HCT116 (cell line): ENCODE data around the gene CDK14. TPM values are rescaled to one million over a fixed set of nuclear protein-coding genes. Genes with fewer than 3 reads are reported as not detected.

Source experiments
- ATAC-seq: fragments of 200-7000 bp; cut with Tn5 transposase; 2 replicates; pipeline ENCODE4 v1.9.1; 2020; ENCODE audit warnings: mild to moderate bottlenecking, moderate library complexity
- BruUV-seq: library from RNA; stranded (reverse); fragments of 400-500 nt; replicated peaks from 2 replicates; lab custom pipeline; 2021; lab: Mats Ljungman, UMichigan
- CTCF ChIA-PET: fragments of 300-600 bp; sonication (Branson Sonifier 250); formaldehyde crosslinking; loops from one replicate; lab custom pipeline; 2021; ENCODE audit warnings: antibody characterized with exemption; lab: Charles Lee
- POLR2A ChIA-PET: fragments of 300-600, 350-600 bp; sonication (Branson Sonifier 250); formaldehyde crosslinking; loops from one replicate; lab custom pipeline; 2021; ENCODE audit warnings: antibody characterized with exemption; lab: Charles Lee
- RAD21 ChIA-PET, 2 experiments: fragments of 300-600 bp; sonication (Branson Sonifier 250); formaldehyde crosslinking; loops; one replicate each; lab custom pipeline; 2023; ENCODE audit warnings: low total read pairs in 2 of 2; ENCODE audit not compliant: uncharacterized antibody in 2 of 2, unreplicated experiment in 2 of 2, low non-redundant PET in 1 of 2; lab: Charles Lee
- DNase-seq: peaks from one replicate; pipeline ENCODE4 v3.0.0-alpha.2; 2010; ENCODE audit warnings: low read depth, low spot score
- H2AFZ ChIP-seq: fragments of 200-600 bp; shearing (Covaris generic), sonication (generic); 2 replicates; pipeline ENCODE4 v1.6.1; 2017; ENCODE audit warnings: low read depth, mixed run types, mixed read lengths, antibody characterized with exemption, low read length; ENCODE audit not compliant: poor library complexity, severe bottlenecking
- H3K27ac ChIP-seq: 2 replicates; pipeline ENCODE4 v1.5.1; 2012; ENCODE audit warnings: low read depth, low read length
- H3K27me3 ChIP-seq: fragments of 200-600 bp; sonication (generic); 2 replicates; pipeline ENCODE4 v1.6.1; 2016; ENCODE audit warnings: mixed run types, low read length, mixed read lengths; ENCODE audit not compliant: insufficient read depth
- H3K36me3 ChIP-seq, 2 experiments: fragments of 200-500 bp in 1 of 2; fragments of 200-600 bp in 1 of 2; sonication (Bioruptor generic) in 1 of 2; sonication (generic) in 1 of 2; 2 replicates each; pipeline versions ENCODE4 v1.5.1 to v1.6.1; 2014 to 2016; ENCODE audit warnings: low read length in 2 of 2, inconsistent platforms in 1 of 2, mixed read lengths in 1 of 2, mixed run types in 1 of 2; ENCODE audit not compliant: insufficient read depth in 2 of 2, control insufficient read depth in 1 of 2
- H3K4me1 ChIP-seq, 2 experiments: fragments of 200-600 bp in 1 of 2; sonication (generic) in 1 of 2; 2 replicates each; pipeline versions ENCODE4 v1.5.1 to v1.6.1; 2012 to 2017; ENCODE audit warnings: low read length in 2 of 2, inconsistent platforms in 1 of 2, mild to moderate bottlenecking in 1 of 2, mixed read lengths in 1 of 2, mixed run types in 1 of 2, moderate library complexity in 1 of 2; ENCODE audit not compliant: insufficient read depth in 2 of 2, control insufficient read depth in 1 of 2
- H3K4me2 ChIP-seq: fragments of 200-600 bp; sonication (generic); 2 replicates; pipeline ENCODE4 v1.6.1; 2017; ENCODE audit warnings: mixed run types, low read length, mixed read lengths
- H3K4me3 ChIP-seq, 2 experiments: fragments of 200-600 bp in 1 of 2; sonication (generic) in 1 of 2; replicated peaks in 1 of 2; 2 replicates each; pipeline ENCODE4 v1.5.1; 2011 to 2016; ENCODE audit warnings: low read length in 2 of 2, control low read depth in 1 of 2, low read depth in 1 of 2, mild to moderate bottlenecking in 1 of 2, mixed read lengths in 1 of 2, mixed run types in 1 of 2
- H3K79me2 ChIP-seq: fragments of 200-600 bp; sonication (generic); 2 replicates; pipeline ENCODE4 v1.6.1; 2017; ENCODE audit warnings: mild to moderate bottlenecking, mixed run types, low read length, moderate library complexity, mixed read lengths; ENCODE audit not compliant: insufficient read depth
- H3K9ac ChIP-seq: fragments of 200-600 bp; sonication (generic); 2 replicates; pipeline ENCODE4 v1.6.1; 2016; ENCODE audit warnings: low read length, mixed read lengths
- H3K9me2 ChIP-seq: fragments of 200-600 bp; sonication (generic), shearing (Covaris generic); 2 replicates; pipeline ENCODE4 v1.6.1; 2017; ENCODE audit warnings: mixed run types, mild to moderate bottlenecking, moderate library complexity; ENCODE audit not compliant: insufficient read depth
- H3K9me3 ChIP-seq, 2 experiments: fragments of 200-500 bp in 1 of 2; fragments of 200-600 bp in 1 of 2; sonication (Bioruptor generic) in 1 of 2; sonication (generic) in 1 of 2; 2 replicates each; pipeline ENCODE4 v1.6.1; 2014 to 2017; ENCODE audit warnings: low read length in 2 of 2, mixed read lengths in 2 of 2, inconsistent platforms in 1 of 2, low read depth in 1 of 2, mild to moderate bottlenecking in 1 of 2, mixed run types in 1 of 2, moderate library complexity in 1 of 2; ENCODE audit not compliant: control insufficient read depth in 1 of 2, insufficient read depth in 1 of 2
- H4K20me1 ChIP-seq: fragments of 200-600 bp; sonication (generic), shearing (Covaris generic); 2 replicates; pipeline ENCODE4 v1.6.1; 2017; ENCODE audit warnings: mixed run types, mild to moderate bottlenecking, moderate library complexity; ENCODE audit not compliant: insufficient read depth
- CEBPB ChIP-seq: IDR thresholded peaks from 2 replicates; pipeline ENCODE4 v1.6.1; 2012; ENCODE audit warnings: low read depth
- EGR1 ChIP-seq: IDR thresholded peaks from 2 replicates; pipeline ENCODE4 v1.6.1; 2012; ENCODE audit warnings: low read depth
- JUND ChIP-seq: IDR thresholded peaks from 2 replicates; pipeline ENCODE4 v1.6.1; 2012
- SP1 ChIP-seq: IDR thresholded peaks from 2 replicates; pipeline ENCODE4 v1.6.1; 2012; ENCODE audit warnings: low read depth
- TCF7L2 ChIP-seq: IDR thresholded peaks from 2 replicates; pipeline ENCODE4 v1.7.0; 2011; ENCODE audit warnings: borderline replicate concordance, inconsistent platforms; ENCODE audit not compliant: insufficient read depth, insufficient read length; ENCODE audit errors: extremely low read depth
- ZFX ChIP-seq: fragments of 450-650 bp; IDR thresholded peaks from 2 replicates; pipeline ENCODE4 v1.6.1; 2017
- intact Hi-C: fragments of 100-400 bp; cut with micrococcal nuclease; formaldehyde crosslinking; loops from 2 replicates; pipeline ENCODE4 v1.10.0; 2022
- total RNA-seq: library from RNA; stranded (reverse); gene quantifications from one replicate; pipeline ENCODE4 v1.2.1, GENCODE V29; 2021; ENCODE audit not compliant: unreplicated experiment

The CDK14 gene
- total RNA-seq, 1 experiment from 2014 or later = 10.2 TPM

GRCh38 chr7:90672210-90672609 is 76.1 kb downstream of the CDK14 start:
- Histone ChIP-seq H3K4me2 (no peak overlapping the region), H3K79me2 (no peaks in the 10 kb centered on the region), H3K9me3 (no peaks in the 10 kb centered on the region), H3K4me3 (no peak overlapping the region), H3K4me1 (no peaks in the 10 kb centered on the region), H2AFZ (no peak overlapping the region), H3K9ac (no peak overlapping the region), H3K27me3 (0 out of 2 replicates have a peak, but pooled peaks cover 5% of the 10 kb centered on the region), H3K9me2 (no peaks in the 10 kb centered on the region), H3K36me3 (no peaks in the 10 kb centered on the region), H3K27ac (no peak overlapping the region), H4K20me1 (no peaks in the 10 kb centered on the region)
- TF ChIP-seq JUND (no peak), SP1 (no peak), CEBPB (no peak), TCF7L2 (no peak)
- POLR2A ChIA-PET = no interaction called here
- no TSS peak for BruUV-seq
- RAD21 ChIA-PET = no interaction called here
- intact Hi-C loops = no loop called here
- CTCF ChIA-PET = interaction anchor here (0.7 kb wide), 1 partner anchor 329 kb away, joined by 3 read pairs; no protein-coding TSS in a partner anchor
- DNase-seq (no peak), ATAC-seq (no peak)

DNA sequence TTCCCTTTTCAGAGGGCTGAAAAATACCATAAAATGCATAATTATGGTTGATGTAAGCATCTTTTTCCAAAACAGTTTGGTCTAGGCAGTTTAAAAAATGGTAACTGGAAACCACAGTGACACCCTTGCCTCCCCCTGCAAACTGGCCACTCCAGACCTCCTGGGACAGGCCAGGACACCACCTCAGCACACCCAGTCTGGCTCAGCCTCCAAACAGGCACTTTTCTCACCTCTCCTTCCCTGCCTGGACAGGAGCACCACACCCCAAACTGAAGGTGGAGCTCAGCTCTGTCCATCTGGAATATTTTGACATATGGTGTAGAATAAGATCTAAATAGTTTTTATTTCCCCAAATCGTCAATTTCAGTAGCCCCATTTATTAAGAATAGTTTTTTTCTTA is 78.5 kb downstream of the CDK14 start:
- no TSS peak for BruUV-seq
- Histone ChIP-seq H3K27me3 (0 out of 2 replicates have a peak, but pooled peaks cover 5% of the 10 kb centered on the region), H3K4me3 (no peak overlapping the region), H4K20me1 (no peaks in the 10 kb centered on the region), H3K4me1 (no peaks in the 10 kb centered on the region), H2AFZ (no peak overlapping the region), H3K79me2 (no peaks in the 10 kb centered on the region), H3K36me3 (no peaks in the 10 kb centered on the region), H3K9me2 (no peaks in the 10 kb centered on the region), H3K27ac (no peak overlapping the region), H3K4me2 (no peak overlapping the region), H3K9ac (no peak overlapping the region), H3K9me3 (no peaks in the 10 kb centered on the region)
- CTCF ChIA-PET = no interaction called here
- ATAC-seq (no peak), DNase-seq (no peak)
- TF ChIP-seq JUND = no peak
- TF ChIP-seq EGR1 = no peak
- no peak for TF ChIP-seq TCF7L2
- no peak for TF ChIP-seq ZFX
- intact Hi-C loops = no loop called here
- POLR2A ChIA-PET = no interaction called here
- RAD21 ChIA-PET = no interaction called here
